ENCODE measurements around the gene AGBL1.
"Not testable (repeated sequence)": the region's sequence is repeated elsewhere in the genome, so short reads cannot be mapped to it uniquely, and the experiment has no call there.

AGBL1 gene

DNA sequence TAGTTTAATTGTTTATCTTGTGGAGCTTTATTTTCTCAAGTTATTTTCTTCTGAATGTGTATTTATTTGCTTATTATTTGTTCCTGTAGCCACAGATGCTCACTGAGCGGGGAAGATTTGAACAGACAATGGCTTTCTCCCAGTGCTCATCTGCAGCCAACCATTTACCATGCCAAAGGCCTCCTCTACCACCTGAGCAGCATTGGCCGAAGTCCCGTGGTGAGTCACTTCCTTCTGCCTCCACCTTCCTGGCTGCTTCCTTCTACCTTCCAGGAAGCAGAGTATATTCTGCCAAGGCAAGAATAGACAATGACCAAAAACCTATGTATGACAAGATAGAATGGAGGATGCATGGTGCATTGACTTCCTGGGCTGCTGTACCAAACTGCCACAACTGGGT, 443.1 kb downstream of the AGBL1 start:
- no peak overlapping the region for H3K4me3 ChIP-seq (replicated peaks; ENCODE audit: low read depth, low read length)
- no peak for DNase-seq (ENCODE audit: low read depth)
- TF ChIP-seq, protein P1, sequence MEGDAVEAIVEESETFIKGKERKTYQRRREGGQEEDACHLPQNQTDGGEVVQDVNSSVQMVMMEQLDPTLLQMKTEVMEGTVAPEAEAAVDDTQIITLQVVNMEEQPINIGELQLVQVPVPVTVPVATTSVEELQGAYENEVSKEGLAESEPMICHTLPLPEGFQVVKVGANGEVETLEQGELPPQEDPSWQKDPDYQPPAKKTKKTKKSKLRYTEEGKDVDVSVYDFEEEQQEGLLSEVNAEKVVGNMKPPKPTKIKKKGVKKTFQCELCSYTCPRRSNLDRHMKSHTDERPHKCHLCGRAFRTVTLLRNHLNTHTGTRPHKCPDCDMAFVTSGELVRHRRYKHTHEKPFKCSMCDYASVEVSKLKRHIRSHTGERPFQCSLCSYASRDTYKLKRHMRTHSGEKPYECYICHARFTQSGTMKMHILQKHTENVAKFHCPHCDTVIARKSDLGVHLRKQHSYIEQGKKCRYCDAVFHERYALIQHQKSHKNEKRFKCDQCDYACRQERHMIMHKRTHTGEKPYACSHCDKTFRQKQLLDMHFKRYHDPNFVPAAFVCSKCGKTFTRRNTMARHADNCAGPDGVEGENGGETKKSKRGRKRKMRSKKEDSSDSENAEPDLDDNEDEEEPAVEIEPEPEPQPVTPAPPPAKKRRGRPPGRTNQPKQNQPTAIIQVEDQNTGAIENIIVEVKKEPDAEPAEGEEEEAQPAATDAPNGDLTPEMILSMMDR (IDR thresholded peaks at IDR 0.05; ENCODE audit: low read length, missing control alignments): no peak

DNA sequence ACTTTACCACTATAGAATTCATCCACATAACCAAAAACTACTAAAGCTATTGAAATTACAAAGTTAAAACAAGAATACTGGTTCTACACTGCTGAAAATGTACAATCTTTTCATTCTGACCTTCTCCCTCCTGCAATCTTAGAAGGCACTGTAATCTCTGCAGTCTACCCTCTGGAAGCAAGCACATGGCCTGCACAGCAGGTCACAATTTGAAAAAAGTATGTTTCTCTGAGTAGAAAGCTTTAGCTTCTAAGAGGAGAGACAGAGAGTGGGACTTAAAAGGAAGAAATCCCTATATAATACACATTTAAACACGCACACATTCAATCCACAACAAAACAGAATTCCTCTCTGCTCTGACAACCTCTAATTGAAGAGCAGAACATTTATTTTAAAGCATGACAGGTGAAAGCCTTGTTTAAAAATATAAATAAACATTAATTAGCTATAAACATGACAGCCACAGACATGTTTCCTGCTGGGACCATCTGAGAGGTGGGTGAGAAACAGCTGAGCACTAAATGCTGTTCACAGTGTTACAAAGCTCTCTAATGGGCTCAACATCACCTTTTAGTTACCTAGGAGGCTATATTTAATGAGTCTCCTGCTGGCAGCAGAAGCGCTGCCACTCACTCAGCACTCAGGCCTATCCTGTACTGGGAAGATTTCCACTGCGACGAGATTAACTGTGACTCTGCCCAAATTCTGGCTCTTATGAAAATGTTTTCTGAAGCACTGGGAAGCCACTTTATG, 447.4 kb downstream of the AGBL1 start:
- H3K4me3 ChIP-seq (replicated peaks; ENCODE audit: low read depth, low read length): no peak overlapping the region
- TF ChIP-seq, protein P1 (IDR thresholded peaks at IDR 0.05; ENCODE audit: low read length, missing control alignments): no peak
- DNase-seq (ENCODE audit: low read depth): no peak

DNA sequence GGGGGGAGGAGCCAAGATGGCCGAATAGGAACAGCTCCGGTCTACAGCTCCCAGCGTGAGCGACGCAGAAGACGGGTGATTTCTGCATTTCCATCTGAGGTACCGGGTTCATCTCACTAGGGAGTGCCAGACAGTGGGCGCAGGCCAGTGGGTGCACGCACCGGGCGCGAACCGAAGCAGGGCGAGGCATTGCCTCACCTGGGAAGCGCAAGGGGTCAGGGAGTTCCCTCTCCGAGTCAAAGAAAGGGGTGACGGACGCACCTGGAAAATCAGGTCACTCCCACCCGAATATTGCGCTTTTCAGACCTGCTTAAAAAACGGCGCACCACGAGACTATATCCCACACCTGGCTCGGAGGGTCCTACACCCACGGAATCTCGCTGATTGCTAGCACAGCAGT, 448.4 kb downstream of the AGBL1 start:
- not testable (repeated sequence) for H3K4me3 ChIP-seq (replicated peaks; ENCODE audit: low read depth, low read length); DNase-seq (ENCODE audit: low read depth)

DNA sequence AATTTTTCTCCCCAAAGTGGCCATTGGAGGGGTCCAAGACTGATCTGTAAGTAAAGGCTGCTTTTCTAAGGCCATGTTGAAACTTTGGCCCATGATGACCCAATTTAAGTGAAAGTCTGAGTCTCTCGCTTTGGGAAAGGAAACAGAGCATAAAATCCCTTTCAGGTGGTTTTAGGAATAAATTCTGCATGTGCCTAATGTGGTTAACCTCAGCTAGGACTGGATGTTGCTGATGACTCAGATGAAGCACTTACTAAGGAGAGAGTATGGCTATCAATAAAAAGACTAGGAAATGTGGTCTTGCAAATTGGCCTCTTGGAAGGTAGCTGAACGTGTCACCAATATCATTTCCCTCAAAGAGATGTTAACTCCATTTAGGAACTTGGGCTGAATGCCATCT, 458.5 kb downstream of the AGBL1 start:
- no peak overlapping the region for H3K4me3 ChIP-seq (replicated peaks; ENCODE audit: low read depth, low read length)
- DNase-seq (ENCODE audit: low read depth): no peak
- TF ChIP-seq, protein P1 (IDR thresholded peaks at IDR 0.05; ENCODE audit: low read length, missing control alignments): no peak

DNA sequence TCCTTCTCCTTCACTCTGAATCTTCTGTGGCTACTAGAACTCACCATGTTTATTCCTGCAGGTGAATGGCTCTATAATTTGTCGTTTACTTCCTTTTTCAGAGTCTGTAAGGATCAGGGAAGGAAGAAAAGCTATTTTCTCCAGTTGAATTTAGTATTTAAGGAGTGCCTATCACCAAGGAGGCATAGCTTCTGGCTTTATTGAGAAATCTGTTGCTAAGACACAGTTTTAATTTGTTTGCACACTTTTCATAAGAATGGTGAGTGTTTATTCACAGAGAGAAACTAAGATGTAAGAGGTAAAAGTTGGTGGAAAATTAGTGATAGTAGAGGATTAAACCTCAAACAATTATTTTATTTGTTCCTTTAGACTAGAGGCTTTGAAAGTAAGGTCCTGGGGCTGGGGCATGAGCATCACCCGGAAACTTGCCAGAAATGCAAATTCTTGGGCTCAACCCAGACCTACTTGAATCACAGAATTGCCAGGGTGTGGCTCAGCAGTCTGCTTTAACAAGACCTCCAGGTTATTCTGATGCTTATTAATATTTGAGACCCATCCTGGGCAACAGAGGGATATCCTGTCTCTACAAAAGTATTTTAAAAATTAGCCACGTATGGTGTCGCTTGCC, 461.3 kb downstream of the AGBL1 start:
- no peak for DNase-seq (ENCODE audit: low read depth)
- TF ChIP-seq, protein P1 (IDR thresholded peaks at IDR 0.05; ENCODE audit: low read length, missing control alignments): no peak
- no peak overlapping the region for H3K4me3 ChIP-seq (replicated peaks; ENCODE audit: low read depth, low read length)

DNA sequence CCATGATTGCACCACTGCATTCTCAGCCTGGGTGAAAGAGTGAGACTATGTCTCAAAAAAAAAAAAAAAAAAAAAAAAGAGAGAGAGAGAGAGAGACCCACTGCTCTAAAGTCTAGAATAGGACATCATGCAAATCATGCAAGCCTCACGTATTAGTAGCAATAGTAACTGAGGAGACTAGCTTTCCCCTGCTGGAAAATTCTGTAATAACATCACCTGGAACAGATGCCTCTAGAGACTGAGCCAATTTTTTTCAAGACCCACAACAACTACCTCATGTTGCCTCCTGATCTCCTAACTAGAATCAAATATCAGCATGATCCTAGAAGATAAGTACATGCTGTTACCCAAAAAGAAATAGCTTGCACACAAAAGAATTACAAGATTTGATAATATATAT, 461.9 kb downstream of the AGBL1 start:
- no peak for DNase-seq (ENCODE audit: low read depth)
- TF ChIP-seq, protein P1 (IDR thresholded peaks at IDR 0.05; ENCODE audit: low read length, missing control alignments): no peak
- no peak overlapping the region for H3K4me3 ChIP-seq (replicated peaks; ENCODE audit: low read depth, low read length)

DNA sequence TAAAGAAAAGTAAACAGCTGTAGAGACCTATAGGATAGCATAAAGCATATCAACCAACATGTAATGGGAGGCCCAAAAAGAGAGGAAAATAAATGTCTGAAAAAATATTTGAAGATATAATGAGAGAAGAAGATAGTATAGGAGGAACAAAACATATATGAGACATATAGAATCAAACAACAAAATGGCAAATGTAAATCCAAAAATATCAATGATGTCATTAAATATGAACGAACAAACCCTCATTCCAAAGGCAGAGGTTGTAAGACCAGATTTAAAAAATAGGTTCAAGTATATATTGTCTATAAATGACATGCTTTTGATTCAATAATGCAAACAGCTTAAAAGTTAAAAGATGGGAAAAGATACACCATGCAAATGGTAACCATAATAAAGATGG, 470.4 kb downstream of the AGBL1 start:
- TF ChIP-seq, protein P1 (IDR thresholded peaks at IDR 0.05; ENCODE audit: low read length, missing control alignments): no peak
- H3K4me3 ChIP-seq (replicated peaks; ENCODE audit: low read depth, low read length): no peak overlapping the region
- no peak for DNase-seq (ENCODE audit: low read depth)

Data from fibroblast of pulmonary artery (primary cell).